ENCODE measurements around the gene ZSCAN4. TPM values are rescaled to one million over a fixed set of nuclear protein-coding genes. Genes with fewer than 3 reads are reported as not detected.

ZSCAN4 gene
- total and polyA plus RNA-seq, 9 of the 15 experiments (the other 6 are each of a cell fraction or from before 2014, with no cell fraction given) = not detected

- in situ Hi-C loops (cut with MboI) = no loop called here
Measured at GRCh38 chr19:57671124-57671895, 2.6 kb downstream of the ZSCAN4 start.

GRCh38 chr19:57672466-57672865, 3.7 kb downstream of the ZSCAN4 start:
- no peaks in the 10 kb centered on the region for H3K4me1 ChIP-seq (replicated peaks in 1 of 2; ENCODE audit: control insufficient read depth in 2 of 2, insufficient read depth in 2 of 2, low read length in 2 of 2)
- H3K27ac ChIP-seq (ENCODE audit: extremely low read depth, low read depth, low read length) = no peak overlapping the region
- no peaks in the 10 kb centered on the region for H3K9me3 ChIP-seq (replicated peaks; ENCODE audit: control insufficient read depth, insufficient read depth, low read depth, low read length)
- intact Hi-C loops (cut with micrococcal nuclease) = no loop called here
- no peak for TF ChIP-seq SNRNP70 (optimal IDR thresholded peaks at IDR 0.05; ENCODE audit: low read depth, low read length)
- no peak for TF ChIP-seq MBD2 (IDR thresholded peaks at IDR 0.05; ENCODE audit: borderline replicate concordance, low read depth)
- TF ChIP-seq SMARCE1 (IDR thresholded peaks at IDR 0.05) = no peak
- no peak for TF ChIP-seq FOXK1 (CRISPR knock-in tag; IDR thresholded peaks at IDR 0.05; ENCODE audit: borderline replicate concordance)
- no peak for TF ChIP-seq SETDB1 (IDR thresholded peaks at IDR 0.05; ENCODE audit: low read length)
- TF ChIP-seq MYC (IDR thresholded peaks at IDR 0.05; ENCODE audit: low read depth, low read length) = no peak
- no peak for TF ChIP-seq MYC (CRISPR knock-in tag; IDR thresholded peaks at IDR 0.05; ENCODE audit: borderline replicate concordance, low read depth)
- TF ChIP-seq SNIP1 (IDR thresholded peaks at IDR 0.05; ENCODE audit: low read depth) = no peak
- TF ChIP-seq GMEB1 (CRISPR knock-in tag; IDR thresholded peaks at IDR 0.05) = no peak
- no peak for TF ChIP-seq NFIC (IDR thresholded peaks at IDR 0.05)
- no peak for TF ChIP-seq ZNF436 (CRISPR knock-in tag; IDR thresholded peaks at IDR 0.05)
- no peak for TF ChIP-seq ZNF77 (CRISPR knock-in tag; IDR thresholded peaks at IDR 0.05)
- peaks cover 2 to 4% of the 10 kb centered on the region in 2 experiments; a peak in 4 of 5 replicates for H3K27me3 ChIP-seq (ENCODE audit: control insufficient read depth in 2 of 2, insufficient read depth in 2 of 2, low read length in 2 of 2)
- DNase-seq (ENCODE audit: extremely low read depth in 1 of 4, low spot score in 3 of 4) (no peak), ATAC-seq (no peak), FAIRE-seq (no peak)
- no peak overlapping the region for H3K4me3 ChIP-seq
- H3K9ac ChIP-seq (ENCODE audit: insufficient read depth in 1 of 2, low read depth in 2 of 2, low read length in 2 of 2) = no peak overlapping the region
- H3K79me2 ChIP-seq (ENCODE audit: control insufficient read depth, insufficient read depth, low read length) = no peaks in the 10 kb centered on the region
- in situ Hi-C loops (cut with MboI) = no loop called here
- 0% methylated on average over 4 of the region's 4 CpGs for WGBS (ENCODE audit: insufficient coverage, low coverage, missing lambda C conversion rate)
- H4K20me1 ChIP-seq (replicated peaks; ENCODE audit: control insufficient read depth, insufficient read depth, low read length) = no peaks in the 10 kb centered on the region
- no peaks in the 10 kb centered on the region for H3K9me1 ChIP-seq (ENCODE audit: control insufficient read depth, insufficient read depth, low read length)
- POLR2A ChIA-PET = interaction anchor here (0.7 to 1.0 kb wide), 2 partner anchors 9 to 518 kb away, joined by 3 read pairs; partner anchors contain the start of gene ZNF551
- H3K36me3 ChIP-seq (ENCODE audit: control insufficient read depth, insufficient read depth, low read length) = no peaks in the 10 kb centered on the region
- no peak overlapping the region for H2AFZ ChIP-seq (ENCODE audit: low read depth, low read length)
- BruUV-seq (replicated peaks) = no TSS peak
- H3K4me2 ChIP-seq (ENCODE audit: insufficient read depth, low read length) = no peak overlapping the region
- CTCF ChIA-PET (ENCODE audit: low intra/inter-chr PET ratio) = no interaction called here

More at GRCh38 chr19:57671124-57671895, 2.6 kb downstream of the ZSCAN4 start:
- 0% methylated on average over 7 of the region's 7 CpGs for WGBS (ENCODE audit: insufficient coverage, low coverage, missing lambda C conversion rate)
- Histone ChIP-seq H3K27ac (ENCODE audit: extremely low read depth, low read depth, low read length) (no peak overlapping the region), H3K79me2 (ENCODE audit: control insufficient read depth, insufficient read depth, low read length) (no peaks in the 10 kb centered on the region), H3K4me1 (replicated peaks in 1 of 2; ENCODE audit: control insufficient read depth in 2 of 2, insufficient read depth in 2 of 2, low read length in 2 of 2) (no peaks in the 10 kb centered on the region), H3K4me3 (no peak overlapping the region), H3K4me2 (ENCODE audit: insufficient read depth, low read length) (no peak overlapping the region), H3K9ac (ENCODE audit: insufficient read depth in 1 of 2, low read depth in 2 of 2, low read length in 2 of 2) (no peak overlapping the region), H3K27me3 (ENCODE audit: control insufficient read depth in 2 of 2, insufficient read depth in 2 of 2, low read length in 2 of 2) (peaks cover 4 to 8% of the 10 kb centered on the region in 2 experiments; a peak in 4 of 5 replicates), H4K20me1 (replicated peaks; ENCODE audit: control insufficient read depth, insufficient read depth, low read length) (no peaks in the 10 kb centered on the region), H3K9me1 (ENCODE audit: control insufficient read depth, insufficient read depth, low read length) (no peaks in the 10 kb centered on the region), H3K36me3 (ENCODE audit: control insufficient read depth, insufficient read depth, low read length) (no peaks in the 10 kb centered on the region), H3K9me3 (replicated peaks; ENCODE audit: control insufficient read depth, insufficient read depth, low read depth, low read length) (no peaks in the 10 kb centered on the region), H2AFZ (ENCODE audit: low read depth, low read length) (no peak overlapping the region)
- ATAC-seq (no peak), FAIRE-seq (no peak), DNase-seq (ENCODE audit: extremely low read depth in 1 of 4, low spot score in 3 of 4) (no peak)
- ChIA-PET CTCF (ENCODE audit: low intra/inter-chr PET ratio) (no interaction called here), POLR2A (interaction anchor here (0.7 to 1.3 kb wide), 2 partner anchors 11 to 519 kb away, joined by 3 to 5 read pairs; partner anchors contain the start of gene ZNF551)
- TF ChIP-seq HOXB6 (CRISPR knock-in tag; IDR thresholded peaks at IDR 0.05; ENCODE audit: borderline replicate concordance) (no peak), FOXJ3 (CRISPR knock-in tag; IDR thresholded peaks at IDR 0.05) (no peak), ZEB2 (IDR thresholded peaks at IDR 0.05) (no peak), MCM3 (IDR thresholded peaks at IDR 0.05) (no peak)
- intact Hi-C loops (cut with micrococcal nuclease) = no loop called here
- BruUV-seq (replicated peaks) = no TSS peak
